PC-3 (cell line): Measurements from ENCODE around the gene CCL27. TPM values are rescaled to one million over a fixed set of nuclear protein-coding genes. Genes with fewer than 3 reads are reported as not detected.

Experiments
- ATAC-seq: fragments of 200-7000 bp; cut with Tn5 transposase; 2 replicates; pipeline ENCODE4 v1.9.1; 2020; ENCODE audit warnings: mild to moderate bottlenecking, moderate library complexity
- BruUV-seq: library from RNA; stranded (reverse); fragments of 400-500 nt; replicated peaks from 2 replicates; lab custom pipeline; 2021; lab: Mats Ljungman, UMichigan
- CTCF ChIA-PET: fragments of 300-600 bp; sonication (Branson Sonifier 250); formaldehyde crosslinking; loops from one replicate; lab custom pipeline; 2022; ENCODE audit warnings: antibody characterized with exemption; lab: Charles Lee
- POLR2A ChIA-PET: fragments of 300-600 bp; sonication (Branson Sonifier 250); formaldehyde crosslinking; loops from one replicate; lab custom pipeline; 2022; ENCODE audit warnings: antibody characterized with exemption; ENCODE audit not compliant: unreplicated experiment; lab: Charles Lee
- DNase-seq: peaks from one replicate; pipeline ENCODE4 v3.0.0-alpha.2; 2015
- H2AFZ ChIP-seq: fragments of 300-600 bp; sonication (generic); 2 replicates; pipeline ENCODE4 v1.6.0; 2016; ENCODE audit warnings: antibody characterized with exemption, low read length
- H3F3A ChIP-seq: fragments of 300-600 bp; sonication (generic); one replicate; pipeline ENCODE4 v1.6.0; 2017; ENCODE audit warnings: antibody characterized with exemption, low read length, control low read depth, mild to moderate bottlenecking; ENCODE audit not compliant: unreplicated experiment
- H3K27ac ChIP-seq: fragments of 300-600 bp; sonication (generic); 2 replicates; pipeline ENCODE4 v1.5.1; 2016; ENCODE audit warnings: mild to moderate bottlenecking, low read length
- H3K27me3 ChIP-seq: fragments of 300-600 bp; sonication (generic); 2 replicates; pipeline ENCODE4 v1.6.1; 2016; ENCODE audit warnings: low read length, mixed read lengths
- H3K36me3 ChIP-seq: fragments of 300-600 bp; sonication (generic); 2 replicates; pipeline ENCODE4 v1.6.1; 2016; ENCODE audit warnings: low read depth, mixed run types, low read length, mixed read lengths
- H3K4me1 ChIP-seq: fragments of 300-600 bp; sonication (generic); 2 replicates; pipeline ENCODE4 v1.5.1; 2016; ENCODE audit warnings: low read length; ENCODE audit not compliant: insufficient read depth
- H3K4me2 ChIP-seq: fragments of 300-600 bp; sonication (generic); 2 replicates; pipeline ENCODE4 v1.6.0; 2016; ENCODE audit warnings: low read length
- H3K4me3 ChIP-seq: fragments of 300-600 bp; sonication (generic); 2 replicates; pipeline ENCODE4 v1.5.1; 2016; ENCODE audit warnings: mild to moderate bottlenecking, low read length, mixed read lengths
- H3K79me2 ChIP-seq: fragments of 300-600 bp; sonication (generic); 2 replicates; pipeline ENCODE4 v1.6.1; 2017; ENCODE audit warnings: low read length, mixed read lengths
- H3K9ac ChIP-seq: fragments of 300-600 bp; sonication (generic); 2 replicates; pipeline ENCODE4 v1.6.0; 2016; ENCODE audit warnings: mild to moderate bottlenecking, low read length
- H3K9me2 ChIP-seq: fragments of 300-600 bp; sonication (generic); replicated peaks from 2 replicates; pipeline ENCODE4 v1.6.1; 2016; ENCODE audit warnings: mixed run types, low read length, mixed read lengths
- H3K9me3 ChIP-seq: fragments of 300-600 bp; sonication (generic); 2 replicates; pipeline ENCODE4 v1.6.1; 2016; ENCODE audit warnings: low read length, mixed read lengths
- H4K20me1 ChIP-seq: fragments of 300-600 bp; sonication (generic); 2 replicates; pipeline ENCODE4 v1.6.1; 2016; ENCODE audit warnings: low read length, mixed read lengths
- EZH2 ChIP-seq: fragments of 300-600 bp; sonication (generic); IDR thresholded peaks from one replicate; pipeline ENCODE4 v1.6.1; 2017; ENCODE audit warnings: antibody characterized with exemption, mild to moderate bottlenecking, low read length; ENCODE audit not compliant: unreplicated experiment
- EZH2phosphoT487 ChIP-seq: fragments of 300-600 bp; sonication (generic); IDR thresholded peaks from 2 replicates; pipeline ENCODE4 v1.6.1; 2018; ENCODE audit warnings: mild to moderate bottlenecking, antibody characterized with exemption, low read length, borderline replicate concordance
- intact Hi-C: fragments of 100-400 bp; cut with micrococcal nuclease; formaldehyde crosslinking; loops from 2 replicates; pipeline ENCODE4 v1.9.0; 2023
- total RNA-seq: library from RNA; depleted of rRNA; stranded (reverse); fragments of >200 nt; gene quantifications from 2 replicates; pipeline ENCODE4 v1.2.3, GENCODE V29; 2014
- TF ChIP-seq, protein P1 (sequence below): fragments of 300-600 bp; sonication (generic); conservative IDR thresholded peaks from 2 replicates; pipeline ENCODE4 v1.5.1; 2017; ENCODE audit warnings: antibody characterized with exemption, low read depth, mild to moderate bottlenecking, low read length

CCL27 gene
- total RNA-seq, 1 experiment from 2014 or later: not detected

DNA sequence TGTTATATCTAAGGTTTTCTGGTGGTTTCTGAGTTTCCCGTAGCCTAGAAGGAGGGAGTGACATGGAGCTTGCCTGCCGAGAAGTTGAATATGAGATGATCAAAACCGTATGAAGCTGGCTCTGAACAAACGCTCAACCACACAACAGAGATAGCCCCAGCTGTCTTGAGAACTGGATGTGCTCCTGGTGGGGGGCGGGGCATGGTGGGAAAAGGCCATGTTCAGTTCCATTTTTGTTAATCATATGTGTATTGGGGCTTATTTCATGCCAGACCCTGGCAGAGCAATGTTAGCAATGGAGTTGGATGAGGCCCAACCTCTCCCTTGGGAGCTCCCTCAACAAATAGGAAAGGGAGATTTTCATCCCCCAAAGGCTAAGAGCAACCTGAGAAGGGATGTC is 23.8 kb upstream of the CCL27 start:
- BruUV-seq: no TSS peak
- H3K27me3 ChIP-seq: no peaks in the 10 kb centered on the region
- H3K4me2 ChIP-seq: no peak overlapping the region
- no peaks in the 10 kb centered on the region for H3K9me3 ChIP-seq
- no peaks in the 10 kb centered on the region for H3K36me3 ChIP-seq
- ATAC-seq (no peak), DNase-seq (no peak)
- no peaks in the 10 kb centered on the region for H4K20me1 ChIP-seq
- no peak overlapping the region for H3K27ac ChIP-seq
- TF ChIP-seq, protein P1, sequence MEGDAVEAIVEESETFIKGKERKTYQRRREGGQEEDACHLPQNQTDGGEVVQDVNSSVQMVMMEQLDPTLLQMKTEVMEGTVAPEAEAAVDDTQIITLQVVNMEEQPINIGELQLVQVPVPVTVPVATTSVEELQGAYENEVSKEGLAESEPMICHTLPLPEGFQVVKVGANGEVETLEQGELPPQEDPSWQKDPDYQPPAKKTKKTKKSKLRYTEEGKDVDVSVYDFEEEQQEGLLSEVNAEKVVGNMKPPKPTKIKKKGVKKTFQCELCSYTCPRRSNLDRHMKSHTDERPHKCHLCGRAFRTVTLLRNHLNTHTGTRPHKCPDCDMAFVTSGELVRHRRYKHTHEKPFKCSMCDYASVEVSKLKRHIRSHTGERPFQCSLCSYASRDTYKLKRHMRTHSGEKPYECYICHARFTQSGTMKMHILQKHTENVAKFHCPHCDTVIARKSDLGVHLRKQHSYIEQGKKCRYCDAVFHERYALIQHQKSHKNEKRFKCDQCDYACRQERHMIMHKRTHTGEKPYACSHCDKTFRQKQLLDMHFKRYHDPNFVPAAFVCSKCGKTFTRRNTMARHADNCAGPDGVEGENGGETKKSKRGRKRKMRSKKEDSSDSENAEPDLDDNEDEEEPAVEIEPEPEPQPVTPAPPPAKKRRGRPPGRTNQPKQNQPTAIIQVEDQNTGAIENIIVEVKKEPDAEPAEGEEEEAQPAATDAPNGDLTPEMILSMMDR: no peak
- TF ChIP-seq EZH2phosphoT487 (no peak), EZH2 (no peak)
- no peak overlapping the region for H3K4me3 ChIP-seq
- H3K4me1 ChIP-seq: no peaks in the 10 kb centered on the region
- H2AFZ ChIP-seq: no peak overlapping the region
- intact Hi-C loops: no loop called here
- no peaks in the 10 kb centered on the region for H3F3A ChIP-seq
- CTCF ChIA-PET: no interaction called here
- POLR2A ChIA-PET: no interaction called here
- H3K9me2 ChIP-seq: no peaks in the 10 kb centered on the region
- no peak overlapping the region for H3K9ac ChIP-seq
- no peaks in the 10 kb centered on the region for H3K79me2 ChIP-seq

DNA sequence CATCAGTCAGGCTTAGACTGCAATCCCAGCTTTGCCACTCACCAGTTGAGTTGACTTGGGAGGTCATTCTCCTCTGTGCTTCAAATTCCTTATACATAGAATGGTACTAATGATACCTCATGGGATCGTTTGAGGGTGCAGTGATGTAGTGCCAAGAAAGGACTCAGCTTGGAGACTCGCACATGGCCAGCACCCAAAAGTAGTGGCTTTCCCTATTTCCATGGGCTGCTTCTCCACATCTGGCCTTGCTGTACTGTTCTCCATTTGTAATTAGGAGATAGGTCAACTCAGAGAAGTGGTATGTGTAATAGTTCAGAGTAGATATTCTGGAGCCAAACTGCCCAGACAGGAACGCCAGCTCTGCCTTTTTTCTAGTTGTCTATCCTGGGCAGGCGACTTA is 23.1 kb upstream of the CCL27 start:
- no peaks in the 10 kb centered on the region for H3K36me3 ChIP-seq
- no peak overlapping the region for H3K4me2 ChIP-seq
- no peaks in the 10 kb centered on the region for H3K9me3 ChIP-seq
- H3F3A ChIP-seq: no peaks in the 10 kb centered on the region
- no peak for ATAC-seq
- POLR2A ChIA-PET: no interaction called here
- no peaks in the 10 kb centered on the region for H3K27me3 ChIP-seq
- no peak overlapping the region for H3K9ac ChIP-seq
- no peak overlapping the region for H3K27ac ChIP-seq
- CTCF ChIA-PET: interaction anchor here (0.5 kb wide), 1 partner anchor 52 kb away, joined by 4 read pairs; no protein-coding TSS in a partner anchor
- no peak overlapping the region for H3K4me3 ChIP-seq
- H4K20me1 ChIP-seq: no peaks in the 10 kb centered on the region
- no peak overlapping the region for H2AFZ ChIP-seq
- H3K79me2 ChIP-seq: no peaks in the 10 kb centered on the region
- DNase-seq: no peak
- no peaks in the 10 kb centered on the region for H3K4me1 ChIP-seq
- TF ChIP-seq, protein P1: no peak
- TF ChIP-seq EZH2 (no peak), EZH2phosphoT487 (no peak)
- intact Hi-C loops: no loop called here
- no TSS peak for BruUV-seq
- no peaks in the 10 kb centered on the region for H3K9me2 ChIP-seq

DNA sequence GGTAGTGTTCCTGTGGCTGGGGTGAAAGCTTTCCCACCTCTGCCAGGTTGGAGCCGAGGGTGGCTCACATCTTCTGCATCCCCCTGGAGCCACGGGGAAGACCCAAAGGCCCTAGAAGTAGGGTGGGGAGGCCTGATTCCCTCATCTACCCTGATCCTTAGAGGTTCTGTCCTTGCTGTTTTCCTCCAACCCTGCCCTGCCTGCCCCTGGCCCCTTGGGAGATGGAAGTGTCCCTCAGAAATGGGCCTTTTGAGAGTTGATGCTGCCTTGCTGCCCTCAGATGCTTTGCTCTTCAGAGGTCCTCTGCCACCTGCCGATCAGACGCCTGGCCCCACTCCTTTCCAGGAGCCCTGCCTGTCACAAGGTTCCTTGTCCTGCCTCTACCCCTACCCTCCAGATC is 22.4 kb upstream of the CCL27 start:
- Histone ChIP-seq H3K9ac (no peak overlapping the region), H3K9me3 (no peaks in the 10 kb centered on the region), H3K27ac (no peak overlapping the region), H3K36me3 (no peaks in the 10 kb centered on the region), H3K79me2 (no peaks in the 10 kb centered on the region), H3K4me3 (no peak overlapping the region), H4K20me1 (no peaks in the 10 kb centered on the region), H2AFZ (no peak overlapping the region), H3K4me2 (no peak overlapping the region), H3K4me1 (no peaks in the 10 kb centered on the region), H3F3A (no peaks in the 10 kb centered on the region), H3K9me2 (no peaks in the 10 kb centered on the region), H3K27me3 (no peaks in the 10 kb centered on the region)
- BruUV-seq: no TSS peak
- no peak for DNase-seq
- TF ChIP-seq EZH2phosphoT487: no peak
- no peak for TF ChIP-seq EZH2
- TF ChIP-seq, protein P1: no peak
- no peak for ATAC-seq
- ChIA-PET POLR2A (no interaction called here), CTCF (no interaction called here)
- intact Hi-C loops: no loop called here
